ENCODE results near the gene ORAI3.
"Not testable (repeated sequence)": the region's sequence is repeated elsewhere in the genome, so short reads cannot be mapped to it uniquely, and the experiment has no call there.

The ORAI3 gene

DNA sequence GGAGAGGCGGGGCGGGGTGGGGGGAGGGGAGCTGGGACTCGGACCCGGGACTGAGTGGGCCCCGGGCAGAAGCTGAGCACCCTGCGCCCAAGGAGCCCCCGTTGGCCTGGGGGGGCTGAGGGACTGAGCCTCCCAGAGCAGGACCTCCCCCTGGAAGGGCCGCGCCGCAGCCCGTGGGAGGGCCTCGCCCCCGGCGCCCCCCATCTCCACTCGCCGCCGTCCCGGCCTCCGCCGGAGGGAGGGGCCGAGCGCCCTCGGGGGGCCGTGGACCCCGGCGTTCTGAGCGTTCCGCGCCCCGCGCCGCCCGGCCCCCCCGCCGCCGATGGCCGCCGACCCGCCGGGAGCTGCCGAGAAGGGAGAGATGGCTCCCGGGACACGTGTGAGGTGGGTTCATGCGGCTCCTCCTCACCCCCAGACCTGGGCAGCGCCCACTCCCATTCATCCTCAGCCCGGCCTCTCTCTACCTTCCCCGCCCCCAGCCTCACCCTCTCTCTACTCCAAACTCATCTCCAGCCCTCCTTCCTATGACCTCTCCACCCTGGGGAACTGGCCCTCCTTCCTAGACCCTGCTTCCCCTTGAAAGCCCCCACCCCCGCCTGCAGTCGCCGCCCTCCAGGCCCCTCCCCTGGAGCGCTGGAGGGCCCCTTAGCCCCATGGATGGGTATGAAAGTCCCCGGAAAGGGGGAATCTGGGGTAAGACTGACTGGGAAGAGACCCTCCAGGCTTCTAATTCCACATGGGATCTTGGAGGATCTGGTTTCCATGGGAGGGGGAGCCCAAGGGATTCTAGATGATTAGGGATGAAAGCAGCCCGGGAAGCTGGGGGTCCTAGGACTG is 24.6 kb upstream of the ORAI3 start:
- no peak for DNase-seq

DNA sequence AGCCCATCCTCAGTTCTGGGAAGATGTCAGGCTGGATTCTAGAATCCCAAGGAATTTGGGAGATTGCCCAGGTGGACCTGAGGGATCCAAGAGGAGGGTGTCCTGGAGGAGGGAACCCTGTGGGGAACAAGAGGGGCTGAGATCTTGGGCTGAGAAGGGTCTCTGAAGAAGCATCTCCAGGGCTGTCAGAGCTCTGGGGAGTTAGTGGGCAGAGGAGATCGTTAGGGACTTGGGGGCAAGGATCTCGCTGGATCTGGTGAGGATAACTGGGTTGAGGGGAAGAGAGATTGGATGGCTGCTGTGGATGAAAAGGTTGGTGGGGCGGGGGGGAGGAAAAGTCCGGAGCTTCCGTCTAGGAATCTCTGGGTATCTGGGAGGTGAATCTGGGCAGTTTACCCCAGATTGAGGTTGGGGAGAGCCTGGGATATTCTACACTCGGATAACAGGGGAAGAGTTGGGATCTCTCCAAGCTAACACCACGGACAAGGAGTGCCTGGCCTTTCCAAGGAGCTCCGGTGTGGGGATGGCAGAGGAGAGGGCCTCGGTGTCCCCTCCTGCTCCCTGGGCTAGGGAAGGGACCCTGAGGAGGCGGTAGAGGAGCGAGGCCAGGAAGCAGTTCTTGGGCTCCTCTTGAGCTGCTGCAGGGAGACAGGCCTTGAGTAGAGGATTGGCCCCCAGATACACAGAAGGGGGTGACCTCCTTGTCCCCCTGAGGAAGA is 23.8 kb upstream of the ORAI3 start:
- no peak for DNase-seq

DNA sequence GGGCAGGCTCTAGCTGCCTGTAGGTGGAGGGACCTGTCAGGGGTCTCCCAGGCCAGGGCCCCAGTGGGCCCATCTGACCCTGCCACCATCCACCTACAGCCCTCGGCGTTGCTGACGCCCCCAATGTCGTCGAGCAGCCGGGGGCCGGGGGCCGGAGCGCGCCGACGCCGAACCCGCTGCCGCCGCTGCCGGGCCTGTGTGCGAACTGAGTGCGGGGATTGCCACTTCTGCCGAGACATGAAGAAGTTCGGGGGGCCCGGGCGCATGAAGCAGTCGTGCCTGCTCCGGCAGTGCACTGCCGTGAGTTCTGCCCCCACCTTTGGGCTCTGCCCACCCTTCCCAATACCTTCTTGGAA is 23.3 kb upstream of the ORAI3 start:
- no peak for DNase-seq

DNA sequence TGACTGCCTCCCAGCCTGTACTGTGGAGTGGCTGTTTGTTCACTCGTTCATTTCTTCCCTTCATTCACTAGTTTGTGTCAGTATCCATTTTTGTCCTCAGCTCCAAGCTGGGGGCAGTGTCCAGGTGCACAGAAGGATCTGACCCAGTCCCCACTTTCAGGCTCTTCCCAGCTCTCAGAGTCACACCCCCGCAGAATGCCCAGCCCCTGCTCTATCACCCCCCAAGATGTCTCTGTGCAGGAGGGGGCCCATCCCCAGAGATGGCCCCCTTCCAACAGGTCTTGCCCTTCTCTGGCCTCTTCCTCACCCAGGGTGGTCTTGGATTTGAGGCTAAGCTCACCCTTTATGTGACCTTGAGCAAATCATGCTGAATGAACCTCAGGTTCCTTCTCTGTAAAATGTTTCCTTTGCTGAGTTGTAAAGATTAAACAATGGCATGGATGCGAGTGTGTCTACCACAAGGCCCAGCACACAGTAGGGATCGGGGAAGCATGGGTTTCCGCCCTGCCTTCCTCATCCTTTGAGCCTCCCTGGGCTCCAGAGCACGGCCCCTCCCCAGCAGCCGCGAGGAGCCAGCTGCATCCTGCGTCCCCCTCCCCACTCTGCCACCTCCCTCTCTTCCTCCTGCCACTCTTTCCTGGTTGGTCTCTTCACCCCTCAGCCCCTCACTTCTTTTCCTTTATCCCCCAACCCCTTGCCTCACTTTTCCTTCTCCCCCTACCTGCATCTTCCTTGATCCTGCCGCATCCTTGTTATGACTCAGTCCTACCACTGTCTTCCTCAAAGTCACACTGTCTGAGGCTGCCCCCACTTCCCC is 22.7 kb upstream of the ORAI3 start:
- DNase-seq = no peak

DNA sequence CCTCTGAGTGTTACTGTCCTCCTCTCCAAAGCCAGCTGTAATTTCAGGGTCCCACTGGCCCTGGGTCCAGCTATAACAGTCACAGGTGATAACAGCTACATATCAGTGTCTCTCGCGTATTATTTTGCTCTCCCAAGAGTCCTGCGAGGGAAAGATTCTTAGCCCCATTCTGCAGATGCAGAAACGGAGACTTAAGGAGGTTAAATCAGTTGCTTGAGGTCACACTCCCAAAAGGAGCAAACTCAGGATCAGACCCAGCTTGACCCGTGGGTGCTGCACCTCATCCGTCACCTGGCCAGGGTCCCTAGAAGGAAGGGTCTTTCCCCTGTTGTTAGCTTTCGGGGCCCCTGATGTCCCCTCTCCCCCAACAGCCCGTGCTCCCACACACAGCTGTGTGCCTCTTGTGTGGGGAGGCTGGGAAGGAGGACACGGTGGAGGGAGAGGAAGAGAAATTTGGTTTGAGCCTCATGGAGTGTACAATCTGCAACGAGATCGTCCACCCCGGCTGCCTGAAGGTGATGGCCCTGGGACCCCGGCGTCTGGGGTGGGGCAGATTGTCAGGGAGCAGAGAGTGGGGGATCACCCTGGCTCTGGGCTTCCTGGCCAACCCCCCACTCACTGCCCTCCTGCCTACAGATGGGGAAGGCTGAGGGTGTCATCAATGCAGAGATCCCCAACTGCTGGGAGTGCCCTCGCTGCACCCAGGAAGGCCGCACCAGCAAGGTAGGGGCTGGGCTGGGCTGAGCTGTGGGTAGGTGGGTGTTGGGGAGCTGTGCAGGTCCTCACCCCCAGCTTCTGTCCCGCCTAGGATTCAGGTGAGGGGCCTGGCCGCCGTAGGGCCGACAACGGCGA is 21.7 kb upstream of the ORAI3 start:
- no peak for DNase-seq

DNA sequence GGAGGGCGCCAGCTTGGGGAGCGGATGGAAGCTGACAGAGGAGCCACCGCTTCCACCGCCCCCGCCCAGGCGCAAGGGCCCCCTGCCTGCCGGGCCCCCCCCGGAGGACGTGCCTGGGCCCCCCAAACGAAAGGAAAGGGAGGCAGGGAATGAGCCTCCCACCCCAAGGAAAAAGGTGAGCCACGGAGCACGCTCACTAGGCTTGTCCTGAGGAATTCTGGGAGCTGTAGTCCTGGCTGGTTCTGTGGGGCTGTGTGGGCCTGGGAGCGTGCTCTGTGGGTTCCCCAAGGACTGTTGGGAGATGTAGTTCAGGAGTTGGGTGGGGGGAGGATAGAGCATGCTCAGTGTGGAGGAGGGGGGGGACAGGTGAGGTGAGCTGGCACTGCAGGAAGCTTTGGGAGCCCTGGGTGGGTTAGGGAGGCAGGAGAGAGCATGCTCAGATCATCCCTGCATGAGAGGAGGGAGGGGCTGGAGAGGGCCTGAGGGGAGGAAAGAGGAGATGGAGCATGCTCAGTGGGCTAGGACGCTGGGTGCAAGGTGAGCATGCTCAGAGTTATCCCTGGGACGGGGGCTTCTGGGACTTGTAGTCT is 21.0 kb upstream of the ORAI3 start:
- peak; percentile 83 for DNase-seq

DNA sequence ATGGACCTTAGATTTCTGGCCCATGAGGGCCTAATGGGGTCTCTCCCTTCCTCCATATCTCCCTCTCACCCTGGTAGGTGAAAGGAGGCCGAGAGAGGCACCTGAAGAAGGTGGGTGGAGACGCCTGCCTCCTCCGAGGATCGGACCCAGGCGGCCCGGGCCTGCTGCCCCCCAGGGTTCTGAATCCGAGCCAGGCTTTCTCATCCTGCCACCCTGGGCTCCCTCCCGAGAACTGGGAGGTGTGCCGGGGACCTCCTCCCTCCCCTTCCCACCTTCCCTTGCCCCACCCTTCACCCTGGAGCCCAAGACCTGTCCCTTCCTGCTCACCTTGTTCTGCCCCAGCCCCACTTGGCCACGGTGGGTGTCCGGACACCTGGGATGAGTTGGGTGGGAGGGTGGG is 20.5 kb upstream of the ORAI3 start:
- no peak for DNase-seq

DNA sequence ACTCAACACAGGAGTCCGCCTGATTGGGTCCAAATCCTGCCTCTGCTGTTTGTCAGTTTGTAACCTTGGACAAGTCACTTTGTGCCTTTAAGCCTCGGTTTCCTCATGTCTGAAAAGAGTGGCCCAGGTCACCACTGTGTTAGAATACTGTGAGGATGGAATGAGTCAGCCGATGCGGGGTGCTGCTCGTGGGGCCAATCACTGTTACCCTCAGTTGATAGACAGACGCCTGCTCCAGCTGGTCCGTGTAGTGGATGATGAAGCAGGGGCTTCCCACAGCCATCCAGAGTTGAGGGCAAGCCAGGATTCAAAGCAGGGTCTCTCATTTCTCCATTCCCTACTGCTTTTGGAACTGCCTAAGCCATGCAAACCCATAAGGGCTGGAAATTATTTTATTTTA is 19.7 kb upstream of the ORAI3 start:
- DNase-seq = no peak

DNA sequence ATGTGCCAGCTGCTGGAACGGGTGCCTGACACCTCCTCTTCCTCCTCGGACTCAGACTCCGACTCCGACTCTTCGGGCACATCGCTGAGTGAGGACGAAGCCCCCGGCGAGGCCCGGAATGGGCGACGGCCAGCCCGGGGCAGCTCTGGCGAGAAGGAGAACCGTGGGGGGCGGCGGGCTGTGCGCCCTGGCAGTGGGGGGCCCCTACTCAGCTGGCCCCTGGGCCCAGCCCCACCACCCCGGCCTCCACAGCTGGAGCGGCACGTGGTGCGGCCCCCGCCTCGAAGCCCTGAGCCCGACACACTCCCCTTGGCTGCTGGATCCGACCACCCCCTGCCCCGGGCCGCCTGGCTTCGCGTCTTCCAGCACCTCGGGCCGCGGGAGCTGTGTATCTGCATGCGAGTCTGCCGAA is 18.7 kb upstream of the ORAI3 start:
- DNase-seq = no peak

DNA sequence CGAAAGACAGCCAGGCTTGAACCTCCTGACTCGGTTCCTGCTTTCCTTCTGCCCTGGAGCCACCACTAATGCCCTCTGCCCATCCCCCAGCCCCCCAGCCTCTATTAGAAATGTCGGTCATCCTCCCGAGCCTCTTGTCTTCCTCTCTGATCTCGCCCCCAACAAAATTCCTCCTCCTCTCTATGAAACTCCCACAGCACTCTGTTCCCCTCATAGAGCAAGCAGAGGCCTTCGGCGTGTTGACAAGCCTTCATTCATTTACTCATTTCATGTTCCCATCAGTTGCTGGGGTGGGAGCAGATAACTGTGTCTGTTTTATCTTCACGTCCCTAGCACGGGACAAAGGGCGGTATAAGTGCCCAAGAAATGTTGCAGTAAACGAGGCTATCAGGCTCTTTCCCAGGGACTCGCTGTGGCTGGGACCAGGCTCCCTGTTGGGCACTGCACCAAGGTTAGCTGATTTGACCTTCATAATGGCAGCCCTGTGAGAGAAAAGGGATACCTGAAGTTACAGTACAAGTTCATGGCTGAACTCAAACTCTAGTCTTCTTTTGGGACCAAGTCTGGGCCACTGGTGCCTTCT is 17.7 kb upstream of the ORAI3 start:
- no peak for DNase-seq

DNA sequence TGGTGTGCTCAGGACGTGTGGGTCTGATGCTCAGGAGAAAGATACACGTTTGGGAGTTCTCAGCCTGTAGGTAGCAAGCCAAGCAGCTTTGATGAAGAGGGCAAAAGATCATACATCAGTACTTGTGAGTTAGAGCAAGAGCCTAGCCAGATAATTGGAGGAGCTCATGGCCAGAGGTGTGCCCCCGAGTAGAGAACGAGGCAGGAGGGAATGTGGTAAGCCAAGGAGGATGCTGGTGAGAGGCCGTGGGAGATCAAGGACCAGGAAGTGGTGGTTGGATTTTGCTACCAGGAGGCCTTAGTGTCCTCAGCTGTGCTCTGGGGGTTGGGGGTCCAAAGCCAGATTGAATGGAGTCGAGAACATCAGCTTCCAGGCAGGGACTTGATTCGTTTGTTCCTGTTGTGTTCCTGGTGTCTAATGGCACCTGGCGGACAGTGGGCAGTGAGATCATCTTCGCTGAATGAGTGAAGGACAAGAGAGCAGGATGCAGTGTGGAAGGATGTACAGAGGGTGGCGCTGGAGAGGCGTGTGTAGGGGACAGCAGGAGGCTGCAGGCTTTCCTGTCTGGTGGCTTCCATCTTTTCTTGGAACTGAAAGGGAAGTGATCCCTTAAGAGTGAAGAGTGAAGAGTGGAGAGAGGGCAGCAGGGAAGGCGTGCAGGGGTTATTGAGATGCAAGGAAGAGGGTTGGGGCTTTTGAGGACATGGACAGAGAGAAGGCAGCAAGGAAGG is 13.9 kb upstream of the ORAI3 start:
- DNase-seq = peak; percentile 12

DNA sequence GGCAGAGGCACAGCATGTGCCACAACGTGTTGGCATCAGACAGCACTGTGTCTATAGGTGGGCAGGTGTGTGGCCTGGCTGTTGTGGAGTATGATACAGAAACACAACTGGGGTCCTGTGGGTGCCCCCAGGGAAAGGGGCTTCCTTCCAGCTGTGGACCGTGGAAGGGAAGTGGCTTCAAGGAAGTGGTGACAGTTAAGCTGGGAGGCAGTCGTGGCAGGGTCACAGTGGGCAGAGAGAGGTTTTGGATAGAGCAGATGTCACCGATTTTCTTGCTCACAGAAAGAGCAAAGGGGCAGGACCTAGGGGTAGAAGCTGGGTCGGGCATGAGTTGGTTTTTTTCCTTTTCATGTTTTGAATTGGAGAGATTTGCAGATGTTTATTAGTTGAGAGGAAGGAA is 11.2 kb upstream of the ORAI3 start:
- no peak for DNase-seq

DNA sequence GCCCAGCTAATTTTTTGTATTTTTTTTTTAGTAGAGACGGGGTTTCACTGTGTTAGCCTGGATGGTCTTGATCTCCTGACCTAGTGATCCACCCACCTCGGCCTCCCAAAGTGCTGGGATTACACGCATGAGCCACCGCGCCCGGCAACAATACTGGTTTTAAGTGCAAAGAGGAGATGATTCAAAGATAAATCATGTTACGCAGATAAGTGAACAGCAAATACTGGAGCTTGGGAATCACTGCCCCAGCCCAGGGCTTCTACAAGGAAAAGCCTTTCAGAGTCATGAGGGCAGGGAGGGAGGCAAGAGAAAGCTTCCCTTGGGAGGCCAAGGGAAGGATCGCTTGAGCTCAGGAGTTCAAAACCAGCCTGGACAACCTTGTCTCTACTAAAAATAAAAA is 9.3 kb upstream of the ORAI3 start:
- DNase-seq = not testable (repeated sequence)

DNA sequence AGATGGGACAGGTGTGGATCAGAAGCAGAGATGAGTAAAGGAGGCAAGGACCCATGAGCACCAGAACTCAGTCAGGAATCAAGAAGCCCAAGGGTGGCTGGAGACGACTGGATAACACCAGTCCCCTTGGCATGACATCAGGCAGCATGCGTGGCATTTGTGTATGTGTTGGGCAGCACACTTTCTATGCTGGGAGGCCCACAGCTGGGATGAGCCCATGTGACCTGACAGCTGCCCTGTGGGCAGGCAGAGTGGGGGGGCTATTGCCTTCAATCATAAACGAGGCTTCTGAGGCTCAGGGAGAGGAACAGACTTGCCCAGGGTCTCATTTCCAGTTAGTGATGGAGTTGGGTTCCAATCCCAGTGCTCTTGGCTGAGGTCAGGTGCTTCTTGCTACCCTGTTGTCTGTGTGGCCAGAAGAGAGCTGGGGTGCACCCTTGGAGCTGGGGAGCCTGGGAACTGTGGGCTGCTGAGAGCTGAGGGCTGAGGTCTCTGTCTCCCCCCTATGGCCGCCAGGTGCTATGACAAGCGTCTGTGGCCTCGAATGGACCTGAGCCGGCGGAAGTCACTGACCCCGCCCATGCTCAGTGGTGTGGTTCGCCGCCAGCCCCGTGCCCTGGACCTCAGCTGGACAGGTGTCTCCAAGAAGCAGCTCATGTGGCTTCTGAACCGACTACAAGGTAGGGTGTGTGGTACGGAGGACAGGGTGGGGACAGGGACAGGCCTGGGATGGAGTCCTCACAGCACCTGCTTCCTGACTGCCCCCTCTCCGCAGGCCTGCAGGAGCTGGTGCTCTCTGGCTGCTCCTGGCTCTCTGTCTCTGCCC is 7.1 kb upstream of the ORAI3 start:
- DNase-seq = peak; percentile 51

DNA sequence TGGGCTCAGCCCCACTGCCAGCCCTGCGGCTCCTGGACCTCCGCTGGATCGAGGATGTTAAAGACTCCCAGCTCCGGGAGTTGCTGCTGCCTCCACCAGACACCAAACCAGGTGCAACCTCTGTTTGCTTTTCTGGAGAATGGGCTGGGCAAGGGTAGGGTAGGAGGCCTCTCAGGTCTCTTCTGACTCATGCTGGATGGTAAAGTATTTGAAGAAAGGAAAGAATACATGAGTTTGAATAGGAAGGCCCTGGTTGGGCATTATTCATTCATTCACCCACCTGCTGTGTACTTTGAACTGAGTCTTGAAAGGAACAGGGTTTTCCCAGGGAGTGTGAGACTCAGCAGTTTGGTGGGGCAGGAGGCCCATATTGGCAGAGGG is 6.5 kb upstream of the ORAI3 start:
- no peak for DNase-seq

DNA sequence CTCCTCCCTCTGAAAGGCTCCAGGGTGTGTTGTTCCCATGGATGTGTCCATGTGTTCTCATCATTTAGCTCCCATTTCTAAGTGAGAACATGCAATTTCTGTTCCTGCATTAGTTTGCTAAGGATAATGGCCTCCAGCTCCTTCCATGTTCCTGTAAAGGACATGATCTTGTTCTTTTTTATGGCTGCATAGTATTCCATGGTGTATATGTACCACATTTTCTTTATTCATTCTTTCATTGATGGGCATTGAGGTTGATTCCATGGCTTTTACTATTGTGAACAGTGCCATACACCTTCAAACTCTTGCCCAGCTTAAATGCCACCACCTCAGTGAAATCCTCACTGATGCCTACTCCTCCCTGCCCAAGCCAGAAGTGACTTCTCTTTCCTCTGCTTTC is 4.5 kb upstream of the ORAI3 start:
- no peak for DNase-seq

DNA sequence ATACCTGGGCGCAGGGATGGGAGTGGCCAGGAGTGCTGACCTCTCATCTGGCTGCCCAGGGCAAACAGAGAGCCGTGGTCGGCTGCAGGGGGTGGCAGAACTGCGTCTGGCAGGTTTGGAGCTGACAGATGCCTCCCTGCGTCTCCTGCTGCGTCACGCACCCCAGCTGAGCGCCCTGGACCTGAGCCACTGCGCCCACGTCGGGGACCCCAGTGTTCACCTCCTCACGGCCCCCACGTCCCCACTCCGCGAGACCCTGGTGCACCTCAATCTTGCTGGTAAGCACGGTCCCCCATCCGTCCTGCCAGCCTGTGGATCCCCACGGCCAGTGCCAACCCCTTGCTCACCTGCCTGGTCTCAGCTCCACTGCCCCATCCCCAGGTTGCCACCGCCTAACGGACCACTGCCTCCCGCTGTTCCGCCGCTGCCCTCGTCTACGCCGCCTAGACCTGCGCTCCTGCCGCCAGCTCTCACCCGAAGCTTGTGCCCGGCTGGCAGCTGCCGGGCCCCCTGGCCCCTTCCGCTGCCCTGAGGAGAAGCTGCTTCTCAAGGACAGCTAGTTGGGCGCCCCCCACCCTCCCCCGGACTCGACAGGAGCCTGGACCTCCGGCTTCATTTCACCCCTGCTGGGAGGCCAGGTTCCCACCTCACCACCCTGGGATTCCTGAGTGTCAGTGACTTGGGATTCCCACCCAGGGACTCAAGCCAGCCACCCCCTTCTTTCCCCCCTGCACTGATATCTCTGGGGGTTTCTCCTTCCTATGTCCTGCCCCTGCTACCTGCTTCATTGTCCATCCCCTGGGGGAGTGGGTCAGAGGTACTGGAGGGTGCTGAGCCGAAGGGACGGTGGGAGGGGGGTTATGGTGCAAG is 2.0 kb upstream of the ORAI3 start:
- DNase-seq = no peak

DNA sequence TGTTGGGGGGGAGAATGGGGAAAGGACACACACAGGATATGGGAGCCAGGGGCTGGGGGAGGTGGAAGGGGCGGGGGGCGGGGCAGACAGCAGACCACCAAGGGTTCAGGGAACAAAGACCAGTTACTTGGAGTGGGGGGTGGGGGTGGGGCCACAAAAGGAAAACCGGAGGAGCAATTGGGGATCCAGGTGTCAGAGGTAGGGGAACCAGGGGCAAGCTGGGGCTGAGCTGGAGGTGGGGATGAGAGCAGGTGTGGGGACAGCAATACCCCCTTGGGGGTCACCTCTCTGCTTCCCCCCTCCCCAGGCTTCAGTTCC is 1.4 kb upstream of the ORAI3 start:
- no peak for DNase-seq

DNA sequence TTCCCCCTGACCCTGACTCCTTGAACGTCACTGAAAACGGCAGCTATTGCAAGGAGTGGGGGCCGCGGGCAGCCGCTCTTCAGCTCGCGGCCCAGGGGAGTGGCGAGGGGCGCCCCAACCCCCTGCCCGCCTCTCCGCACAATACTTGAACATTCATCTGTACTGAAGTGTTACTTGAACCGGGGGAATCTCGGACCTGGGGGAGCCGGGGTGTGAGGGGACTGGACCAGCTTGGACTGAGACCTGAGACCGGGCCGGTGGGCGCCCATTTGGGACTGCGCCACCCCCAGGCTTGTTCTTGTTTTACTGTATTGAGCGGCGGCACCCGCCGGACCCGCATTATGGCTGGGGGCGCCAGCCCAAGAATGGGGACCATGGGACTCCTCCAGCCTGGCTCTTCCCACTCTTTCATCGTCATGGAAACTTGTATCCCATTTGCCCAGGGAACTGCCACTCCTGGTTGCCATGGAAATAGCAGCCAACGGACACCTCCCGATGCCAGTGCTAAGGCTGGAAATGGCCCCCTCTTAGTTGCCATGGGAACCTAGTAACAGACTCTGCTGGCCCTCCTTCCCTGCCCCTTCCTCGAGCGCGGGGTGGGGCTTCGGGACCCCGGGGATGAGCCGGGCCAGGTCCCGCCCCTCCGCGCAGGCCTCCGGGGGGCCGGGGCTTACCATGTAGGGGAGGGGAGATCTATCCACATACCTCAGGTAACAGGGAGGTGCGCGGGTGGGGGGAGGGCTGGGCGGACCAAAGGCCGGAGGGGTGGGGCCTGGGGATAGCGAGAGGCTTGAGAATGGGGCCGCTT is 805 bp upstream of the ORAI3 start:
- no peak for DNase-seq

Measured in NCI-H1092 treated with DMSO at 0.1 percent for 48 hours (cell line).